GM13977 (cell line): ENCODE data around the gene ZSWIM8.

Experiments
- DNase-seq: peaks from one replicate; pipeline ENCODE4 v3.0.0; 2012; ENCODE audit warnings: low spot score
- CTCF ChIP-seq: IDR thresholded peaks from 2 replicates; pipeline ENCODE4 v1.5.1; 2012; ENCODE audit warnings: mild to moderate bottlenecking, control low read depth; ENCODE audit not compliant: insufficient read depth; ENCODE audit errors: extremely low read depth, missing control alignments
- in situ Hi-C: fragments of 300-500 bp; cut with MboI; formaldehyde crosslinking; loops from one replicate; pipeline ENCODE4 v1.12.0; 2022; ENCODE audit warnings: low sequenced_read_pairs, low pct_unique_long_range_greater_than_20kb, mixed read lengths, inconsistent platforms; ENCODE audit not compliant: unreplicated experiment

Gene ZSWIM8

DNA sequence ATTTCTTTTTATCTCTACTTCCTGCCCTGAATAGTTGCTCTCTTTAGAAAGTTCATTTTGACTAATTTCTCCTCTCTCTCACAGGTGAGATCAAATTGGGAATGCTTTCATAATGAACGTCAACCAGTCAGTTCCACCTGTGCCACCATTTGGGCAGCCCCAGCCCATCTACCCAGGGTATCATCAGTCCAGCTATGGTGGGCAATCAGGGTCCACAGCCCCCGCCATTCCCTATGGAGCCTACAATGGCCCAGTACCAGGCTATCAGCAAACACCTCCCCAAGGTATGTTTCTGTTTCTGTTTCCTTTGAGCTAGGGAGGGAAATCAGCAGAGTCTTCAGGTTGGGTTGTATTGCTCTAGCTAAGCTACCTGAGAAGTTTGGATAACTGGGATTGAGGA lies 38.7 kb upstream of the ZSWIM8 start:
- in situ Hi-C loops: loop anchor here (25.0 kb wide), 1 partner anchor 209 kb away; no protein-coding TSS in a partner anchor
- no peak for DNase-seq
- TF ChIP-seq CTCF: no peak

GRCh38 chr10:73750819-73751218 lies 34.6 kb upstream of the ZSWIM8 start:
- no peak for DNase-seq
- in situ Hi-C loops: no loop called here
- TF ChIP-seq CTCF: no peak

GRCh38 chr10:73756183-73756582 lies 29.2 kb upstream of the ZSWIM8 start:
- no peak for TF ChIP-seq CTCF
- in situ Hi-C loops: no loop called here
- DNase-seq: no peak

- in situ Hi-C loops: no loop called here
- no peak for DNase-seq
- no peak for TF ChIP-seq CTCF
Observed at GRCh38 chr10:73758704-73759511, 26.5 kb upstream of the ZSWIM8 start.

- in situ Hi-C loops: no loop called here
- DNase-seq: no peak
- TF ChIP-seq CTCF: no peak
Observed at GRCh38 chr10:73759512-73760115, 25.8 kb upstream of the ZSWIM8 start.

DNA sequence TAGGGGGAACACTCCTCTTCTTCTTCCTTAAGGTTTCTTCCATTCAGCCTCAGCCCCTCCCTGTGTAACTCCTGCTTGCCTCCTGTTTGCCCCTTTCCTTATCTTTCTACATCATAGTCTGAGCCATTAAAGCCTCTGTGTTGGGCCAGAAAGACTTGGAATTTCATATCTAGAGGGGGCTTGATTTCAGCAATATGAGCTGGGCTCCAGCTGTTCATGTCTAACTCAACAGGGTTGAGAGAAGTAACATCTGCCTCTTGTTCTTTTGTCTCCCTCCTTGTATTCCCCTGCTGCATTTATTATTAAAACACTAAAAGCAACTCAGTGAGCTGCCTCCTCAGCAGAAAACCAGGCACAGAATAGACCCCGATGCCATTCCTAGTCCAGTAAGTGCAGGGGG lies 23.6 kb upstream of the ZSWIM8 start:
- no peak for TF ChIP-seq CTCF
- in situ Hi-C loops: no loop called here
- no peak for DNase-seq
